ENCODE results near the gene POLE. TPM values are rescaled to one million over a fixed set of nuclear protein-coding genes. Genes with fewer than 3 reads are reported as not detected.

The POLE gene
- total RNA-seq, 1 experiment from 2014 or later = 144 TPM

GRCh38 chr12:132582582-132583410, 104.3 kb downstream of the POLE start:
- CTCF ChIA-PET = interaction anchor here (0.8 to 3.0 kb wide), 6 partner anchors 16 to 168 kb away, joined by 3 to 17 read pairs (median 6); no protein-coding TSS in a partner anchor
- POLR2A ChIA-PET = interaction anchor here (0.9 kb wide), 1 partner anchor 13 kb away, joined by 3 read pairs; no protein-coding TSS in a partner anchor
- ATAC-seq = peak; percentile 2
- Mint-ChIP-seq H3K27ac (no peak overlapping the region), H3K9me3 (no peaks in the 10 kb centered on the region), H3K36me3 (peaks cover 5% of the 10 kb centered on the region), H3K4me3 (peak overlapping the region; percentile 59), H3K27me3 (ENCODE audit: low read depth) (peaks cover 58% of the 10 kb centered on the region), H3K4me1 (peaks cover 5% of the 10 kb centered on the region)
- DNase-seq (ENCODE audit: low spot score) = no peak
- TF ChIP-seq EMX1 (CRISPR knock-in tag; IDR thresholded peaks at IDR 0.05) = no peak
- no peak for TF ChIP-seq KAT7 (CRISPR knock-in tag; IDR thresholded peaks at IDR 0.05; ENCODE audit: borderline replicate concordance)
- no peak for TF ChIP-seq PRRX2 (CRISPR knock-in tag; IDR thresholded peaks at IDR 0.05)
- TF ChIP-seq IRF2 (CRISPR knock-in tag; IDR thresholded peaks at IDR 0.05; ENCODE audit: borderline replicate concordance, low read depth) = no peak
- 0 out of 2 replicates have a peak, but pooled peaks have one; percentile 24 for TF ChIP-seq NFYB (CRISPR knock-in tag; conservative IDR thresholded peaks at IDR 0.05; ENCODE audit: low read depth)
- TF ChIP-seq ZNF219 (CRISPR knock-in tag; IDR thresholded peaks at IDR 0.05; ENCODE audit: borderline replicate concordance) = no peak
- TF ChIP-seq FOXJ3 (CRISPR knock-in tag; IDR thresholded peaks at IDR 0.05; ENCODE audit: borderline replicate concordance) = no peak
- no peak for TF ChIP-seq ZNF232 (CRISPR knock-in tag; IDR thresholded peaks at IDR 0.05)
- no peak for TF ChIP-seq NR3C1 (CRISPR knock-in tag; conservative IDR thresholded peaks at IDR 0.05; ENCODE audit: low read depth)
- no peak for TF ChIP-seq JUN (CRISPR knock-in tag; IDR thresholded peaks at IDR 0.05)
- no peak for TF ChIP-seq USF2 (CRISPR knock-in tag; IDR thresholded peaks at IDR 0.05)
- TF ChIP-seq GABPB1 (CRISPR knock-in tag; IDR thresholded peaks at IDR 0.05) = no peak
- no peak for TF ChIP-seq ZNF671 (CRISPR knock-in tag; IDR thresholded peaks at IDR 0.05)
- no peak for TF ChIP-seq MLX (CRISPR knock-in tag; IDR thresholded peaks at IDR 0.05)
- TF ChIP-seq ZNF532 (CRISPR knock-in tag; IDR thresholded peaks at IDR 0.05; ENCODE audit: borderline replicate concordance) = no peak
- TF ChIP-seq TEAD1 (CRISPR knock-in tag; IDR thresholded peaks at IDR 0.05) = no peak
- TF ChIP-seq SOX15 (CRISPR knock-in tag; IDR thresholded peaks at IDR 0.05) = no peak
- TF ChIP-seq CREB1 (CRISPR knock-in tag; IDR thresholded peaks at IDR 0.05) = no peak
- no peak for TF ChIP-seq ATF6 (CRISPR knock-in tag; IDR thresholded peaks at IDR 0.05)
- TF ChIP-seq ZNF416 (CRISPR knock-in tag; IDR thresholded peaks at IDR 0.05) = peak; percentile 5; the same call in 1 of the 2 replicates
- TF ChIP-seq FOXP1 (CRISPR knock-in tag; IDR thresholded peaks at IDR 0.05; ENCODE audit: borderline replicate concordance) = no peak; the same call in 1 of the 2 replicates
- no peak for TF ChIP-seq GTF2I (CRISPR knock-in tag; conservative IDR thresholded peaks at IDR 0.05)
- TF ChIP-seq PRDM15 (CRISPR knock-in tag; IDR thresholded peaks at IDR 0.05) = peak; percentile 68; the same call in 1 of the 2 replicates
- TF ChIP-seq STAT6 (CRISPR knock-in tag; conservative IDR thresholded peaks at IDR 0.05; ENCODE audit: low read depth) = no peak

All from WTC11 (cell line).